ACHN (cell line): ENCODE measurements around the gene PTPRH.
"Not testable (repeated sequence)": the region's sequence is repeated elsewhere in the genome, so short reads cannot be mapped to it uniquely, and the experiment has no call there.

ENCODE experiments used
- DNase-seq: peaks from one replicate; pipeline ENCODE4 v3.0.0-alpha.2; 2015
- in situ Hi-C: cut with HindIII; loops from 2 replicates; pipeline ENCODE4 v1.10.0; 2017; ENCODE audit warnings: low sequenced_read_pairs, low pct_ligation_motif_present, low pct_unique_long_range_greater_than_20kb

The PTPRH gene

GRCh38 chr19:55172318-55172717 lies 37.0 kb downstream of the PTPRH start:
- DNase-seq, in situ Hi-C loops: not testable (repeated sequence)

GRCh38 chr19:55171440-55171839 lies 37.9 kb downstream of the PTPRH start:
- in situ Hi-C loops, result no loop called here
- DNase-seq, result no peak

- DNase-seq, result no peak
- in situ Hi-C loops, result no loop called here
Observed at GRCh38 chr19:55169136-55169535, 40.2 kb downstream of the PTPRH start.

GRCh38 chr19:55166530-55167268 lies 42.6 kb downstream of the PTPRH start, which contains the start of gene DNAAF3:
DNAAF3 (minus strand) TSS chr19:55166613; CDS start chr19:55166413, 200 bp downstream.
- peak; percentile 96 for DNase-seq
- in situ Hi-C loops, result no loop called here

- in situ Hi-C loops, result no loop called here
- peak; percentile 89 for DNase-seq
Observed at GRCh38 chr19:55165952-55166529, 43.3 kb downstream of the PTPRH start.

GRCh38 chr19:55161571-55162322 lies 47.6 kb downstream of the PTPRH start:
- no peak for DNase-seq
- in situ Hi-C loops, result no loop called here

- DNase-seq, result no peak
- in situ Hi-C loops, result no loop called here
Observed at GRCh38 chr19:55160986-55161365, 48.3 kb downstream of the PTPRH start.

- peak; percentile 85 for DNase-seq
- in situ Hi-C loops, result no loop called here
Observed at GRCh38 chr19:55160128-55160985, 48.9 kb downstream of the PTPRH start.

GRCh38 chr19:55158848-55159749 lies 50.2 kb downstream of the PTPRH start:
- in situ Hi-C loops, result no loop called here
- no peak for DNase-seq

- in situ Hi-C loops, result no loop called here
- no peak for DNase-seq
Observed at GRCh38 chr19:55158423-55158822, 50.9 kb downstream of the PTPRH start.

- DNase-seq, result no peak
- in situ Hi-C loops, result no loop called here
Observed at GRCh38 chr19:55157064-55157908, 52.0 kb downstream of the PTPRH start, which contains the start of gene TNNI3. TNNI3 (minus strand) TSS chr19:55157732; CDS start chr19:55157589, 143 bp downstream.

- peak; percentile 27 for DNase-seq
- in situ Hi-C loops, result no loop called here
Observed at GRCh38 chr19:55156202-55157063, 52.9 kb downstream of the PTPRH start.

- in situ Hi-C loops, DNase-seq: not testable (repeated sequence)
Observed at GRCh38 chr19:55155784-55156183, 53.5 kb downstream of the PTPRH start.

- in situ Hi-C loops, result no loop called here
- DNase-seq, result no peak
Observed at GRCh38 chr19:55153652-55154264, 55.5 kb downstream of the PTPRH start.

- DNase-seq, result no peak
- in situ Hi-C loops, result no loop called here
Observed at GRCh38 chr19:55152017-55152416, 57.3 kb downstream of the PTPRH start.
